ENCODE results near the gene FMN1. TPM values are rescaled to one million over a fixed set of nuclear protein-coding genes. Genes with fewer than 3 reads are reported as not detected.

Gene FMN1
- total and polyA plus RNA-seq, 2 of the 13 experiments (the other 11 are each of a cell fraction or from before 2014, with no cell fraction given) = 0.20 to 0.60 TPM

- FAIRE-seq (no peak), ATAC-seq (no peak), DNase-seq (ENCODE audit: low spot score) (no peak)
- Histone ChIP-seq H3K27me3 (ENCODE audit: control insufficient read depth in 1 of 2, insufficient read depth in 2 of 2, low read length in 2 of 2) (no peaks in the 10 kb centered on the region; a peak in 1 of 5 replicates), H3K27ac (ENCODE audit: extremely low read length, insufficient read depth, low read length) (no peak overlapping the region), H4K20me1 (ENCODE audit: insufficient read depth, low read length) (0 out of 2 replicates have a peak, but pooled peaks cover 2% of the 10 kb centered on the region), H3K79me2 (ENCODE audit: insufficient read depth, low read length) (no peaks in the 10 kb centered on the region), H3K4me2 (ENCODE audit: low read depth, low read length) (no peak overlapping the region), H3K9me3 (ENCODE audit: low read length) (no peaks in the 10 kb centered on the region), H2AFZ (ENCODE audit: low read length) (no peak overlapping the region), H3K4me3 (replicated peaks in 1 of 3; ENCODE audit: insufficient read depth in 1 of 3, low read depth in 2 of 3, low read length in 3 of 3) (no peak overlapping the region), H3K36me3 (replicated peaks in 1 of 2; ENCODE audit: control insufficient read depth in 1 of 2, insufficient read depth in 2 of 2, low read length in 2 of 2) (no peaks in the 10 kb centered on the region), H3K9ac (ENCODE audit: insufficient read depth, low read depth, low read length) (no peak overlapping the region), H3K4me1 (ENCODE audit: insufficient read depth, low read length) (no peaks in the 10 kb centered on the region)
- no TSS peak for BruUV-seq (replicated peaks)
- ChIA-PET CTCF (ENCODE audit: low intra/inter-chr PET ratio, low total read pairs) (interaction anchor here (2.4 kb wide), 1 partner anchor 331 kb away, joined by 17 read pairs; no protein-coding TSS in a partner anchor), POLR2A (no interaction called here)
- intact Hi-C loops (cut with micrococcal nuclease; ENCODE audit: unreplicated experiment) (loop anchor here (10.0 kb wide), 1 partner anchor 148 kb away; no protein-coding TSS in a partner anchor), in situ Hi-C loops (cut with HindIII; ENCODE audit: extremely low pct_ligation_motif_present, low pct_unique_long_range_greater_than_20kb) (loop anchor here (5.0 kb wide), 1 partner anchor 331 kb away; no protein-coding TSS in a partner anchor)
- TF ChIP-seq HNRNPUL1 (IDR thresholded peaks at IDR 0.05; ENCODE audit: low read depth, low read length) (no peak), AFF4 (CRISPR knock-in tag; IDR thresholded peaks at IDR 0.05) (no peak), KDM1A (CRISPR knock-in tag; IDR thresholded peaks at IDR 0.05) (no peak), PAF1 (CRISPR knock-in tag; IDR thresholded peaks at IDR 0.05) (no peak), JARID2 (CRISPR knock-in tag; IDR thresholded peaks at IDR 0.05; ENCODE audit: insufficient replicate concordance) (no peak), PTBP1 (IDR thresholded peaks at IDR 0.05; ENCODE audit: low read depth, low read length, poor library complexity, severe bottlenecking) (no peak), ZNF280B (CRISPR knock-in tag; IDR thresholded peaks at IDR 0.05; ENCODE audit: borderline replicate concordance) (no peak), ZNF230 (CRISPR knock-in tag; IDR thresholded peaks at IDR 0.05) (no peak)
- TF ChIP-seq, protein P1, sequence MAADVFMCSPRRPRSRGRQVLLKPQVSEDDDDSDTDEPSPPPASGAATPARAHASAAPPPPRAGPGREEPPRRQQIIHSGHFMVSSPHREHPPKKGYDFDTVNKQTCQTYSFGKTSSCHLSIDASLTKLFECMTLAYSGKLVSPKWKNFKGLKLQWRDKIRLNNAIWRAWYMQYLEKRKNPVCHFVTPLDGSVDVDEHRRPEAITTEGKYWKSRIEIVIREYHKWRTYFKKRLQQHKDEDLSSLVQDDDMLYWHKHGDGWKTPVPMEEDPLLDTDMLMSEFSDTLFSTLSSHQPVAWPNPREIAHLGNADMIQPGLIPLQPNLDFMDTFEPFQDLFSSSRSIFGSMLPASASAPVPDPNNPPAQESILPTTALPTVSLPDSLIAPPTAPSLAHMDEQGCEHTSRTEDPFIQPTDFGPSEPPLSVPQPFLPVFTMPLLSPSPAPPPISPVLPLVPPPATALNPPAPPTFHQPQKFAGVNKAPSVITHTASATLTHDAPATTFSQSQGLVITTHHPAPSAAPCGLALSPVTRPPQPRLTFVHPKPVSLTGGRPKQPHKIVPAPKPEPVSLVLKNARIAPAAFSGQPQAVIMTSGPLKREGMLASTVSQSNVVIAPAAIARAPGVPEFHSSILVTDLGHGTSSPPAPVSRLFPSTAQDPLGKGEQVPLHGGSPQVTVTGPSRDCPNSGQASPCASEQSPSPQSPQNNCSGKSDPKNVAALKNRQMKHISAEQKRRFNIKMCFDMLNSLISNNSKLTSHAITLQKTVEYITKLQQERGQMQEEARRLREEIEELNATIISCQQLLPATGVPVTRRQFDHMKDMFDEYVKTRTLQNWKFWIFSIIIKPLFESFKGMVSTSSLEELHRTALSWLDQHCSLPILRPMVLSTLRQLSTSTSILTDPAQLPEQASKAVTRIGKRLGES (CRISPR knock-in tag; IDR thresholded peaks at IDR 0.05; ENCODE audit: borderline replicate concordance) = no peak
- TF ChIP-seq, protein P2, sequence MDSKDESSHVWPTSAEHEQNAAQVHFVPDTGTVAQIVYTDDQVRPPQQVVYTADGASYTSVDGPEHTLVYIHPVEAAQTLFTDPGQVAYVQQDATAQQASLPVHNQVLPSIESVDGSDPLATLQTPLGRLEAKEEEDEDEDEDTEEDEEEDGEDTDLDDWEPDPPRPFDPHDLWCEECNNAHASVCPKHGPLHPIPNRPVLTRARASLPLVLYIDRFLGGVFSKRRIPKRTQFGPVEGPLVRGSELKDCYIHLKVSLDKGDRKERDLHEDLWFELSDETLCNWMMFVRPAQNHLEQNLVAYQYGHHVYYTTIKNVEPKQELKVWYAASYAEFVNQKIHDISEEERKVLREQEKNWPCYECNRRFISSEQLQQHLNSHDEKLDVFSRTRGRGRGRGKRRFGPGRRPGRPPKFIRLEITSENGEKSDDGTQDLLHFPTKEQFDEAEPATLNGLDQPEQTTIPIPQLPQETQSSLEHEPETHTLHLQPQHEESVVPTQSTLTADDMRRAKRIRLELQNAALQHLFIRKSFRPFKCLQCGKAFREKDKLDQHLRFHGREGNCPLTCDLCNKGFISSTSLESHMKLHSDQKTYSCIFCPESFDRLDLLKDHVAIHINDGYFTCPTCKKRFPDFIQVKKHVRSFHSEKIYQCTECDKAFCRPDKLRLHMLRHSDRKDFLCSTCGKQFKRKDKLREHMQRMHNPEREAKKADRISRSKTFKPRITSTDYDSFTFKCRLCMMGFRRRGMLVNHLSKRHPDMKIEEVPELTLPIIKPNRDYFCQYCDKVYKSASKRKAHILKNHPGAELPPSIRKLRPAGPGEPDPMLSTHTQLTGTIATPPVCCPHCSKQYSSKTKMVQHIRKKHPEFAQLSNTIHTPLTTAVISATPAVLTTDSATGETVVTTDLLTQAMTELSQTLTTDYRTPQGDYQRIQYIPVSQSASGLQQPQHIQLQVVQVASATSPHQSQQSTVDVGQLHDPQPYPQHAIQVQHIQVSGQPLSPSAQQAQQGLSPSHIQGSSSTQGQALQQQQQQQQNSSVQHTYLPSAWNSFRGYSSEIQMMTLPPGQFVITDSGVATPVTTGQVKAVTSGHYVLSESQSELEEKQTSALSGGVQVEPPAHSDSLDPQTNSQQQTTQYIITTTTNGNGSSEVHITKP (CRISPR knock-in tag; IDR thresholded peaks at IDR 0.05; ENCODE audit: low read depth) = no peak
- TF ChIP-seq, protein P3, sequence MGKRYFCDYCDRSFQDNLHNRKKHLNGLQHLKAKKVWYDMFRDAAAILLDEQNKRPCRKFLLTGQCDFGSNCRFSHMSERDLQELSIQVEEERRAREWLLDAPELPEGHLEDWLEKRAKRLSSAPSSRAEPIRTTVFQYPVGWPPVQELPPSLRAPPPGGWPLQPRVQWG (CRISPR knock-in tag; IDR thresholded peaks at IDR 0.05; ENCODE audit: borderline replicate concordance, low read depth) = no peak
Observed at GRCh38 chr15:32993285-32993684, 201.2 kb downstream of the FMN1 start.

All from HepG2 (cell line).